ENCODE measurements around the gene EEFSEC. TPM values are rescaled to one million over a fixed set of nuclear protein-coding genes. Genes with fewer than 3 reads are reported as not detected.

EEFSEC gene
- total and polyA plus RNA-seq, 11 donors, result 17.5 to 48.0 (median 22.5) TPM

GRCh38 chr3:128422762-128423524, 269.7 kb downstream of the EEFSEC start:
- ATAC-seq (no peak), DNase-seq (no peak)
- H3K27me3 ChIP-seq, result peaks cover 0 to 8% (median 0%) of the 10 kb centered on the region in 9 donors
- TF ChIP-seq CTCF (IDR thresholded peaks at IDR 0.05) (no peak), POLR2A (IDR thresholded peaks at IDR 0.05) (no peak)
- H3K4me1 ChIP-seq, result peaks cover 0 to 14% (median 4%) of the 10 kb centered on the region in 12 donors
- H3K9me3 ChIP-seq, result peaks cover 0 to 4% (median 0%) of the 10 kb centered on the region in 12 donors
- no peak overlapping the region for H3K4me3 ChIP-seq
- no peaks in the 10 kb centered on the region for H3K36me3 ChIP-seq
- intact Hi-C loops (cut with DNase I), result loop anchor here in 1 of 10 donors (10.0 kb wide), 1 partner anchor 162 kb away; no protein-coding TSS in a partner anchor
- WGBS, 4 donors, result 91 to 96% (median 94%) methylated on average over 3 of the region's 3 CpGs
- H3K27ac ChIP-seq, result no peak overlapping the region

- H3K4me1 ChIP-seq, result peaks cover 0 to 14% (median 4%) of the 10 kb centered on the region in 12 donors
- no peak for DNase-seq
- H3K9me3 ChIP-seq, result peaks cover 0 to 4% (median 0%) of the 10 kb centered on the region in 12 donors
- ATAC-seq, result no peak
- H3K27ac ChIP-seq, result no peak overlapping the region
- H3K4me3 ChIP-seq, result no peak overlapping the region
- TF ChIP-seq CTCF (IDR thresholded peaks at IDR 0.05), result no peak
- no peaks in the 10 kb centered on the region for H3K36me3 ChIP-seq
- H3K27me3 ChIP-seq, result peaks cover 0 to 13% (median 0%) of the 10 kb centered on the region in 9 donors
- intact Hi-C loops (cut with DNase I), result loop anchor here in 1 of 10 donors (2.0 to 10.0 kb wide), 2 partner anchors 161 to 185 kb away; no protein-coding TSS in a partner anchor
- 88 to 95% (median 92%) methylated on average over 5 to 7 of the region's 7 CpGs for WGBS, 4 donors
Measured at GRCh38 chr3:128423525-128424147, 270.4 kb downstream of the EEFSEC start.

- intact Hi-C loops (cut with DNase I), result loop anchor here in 8 of 10 donors (2.0 to 10.0 kb wide), 7 partner anchors 58 to 327 kb away; no protein-coding TSS in a partner anchor
- no peak for ATAC-seq
- WGBS, 4 donors, result 89 to 94% (median 92%) methylated on average over 14 of the region's 14 CpGs
Measured at GRCh38 chr3:128424508-128425069, 271.3 kb downstream of the EEFSEC start.

More at GRCh38 chr3:128424508-128425069, 271.3 kb downstream of the EEFSEC start:
- Histone ChIP-seq H3K27me3 (peaks cover 0 to 16% (median 0%) of the 10 kb centered on the region in 9 donors), H3K4me3 (no peak overlapping the region), H3K36me3 (no peaks in the 10 kb centered on the region), H3K27ac (no peak overlapping the region), H3K4me1 (peaks cover 0 to 14% (median 4%) of the 10 kb centered on the region in 12 donors), H3K9me3 (no peaks in the 10 kb centered on the region)
- no peak for DNase-seq
- no peak for TF ChIP-seq CTCF (IDR thresholded peaks at IDR 0.05)
- TF ChIP-seq POLR2A (IDR thresholded peaks at IDR 0.05), result no peak
